Lung (tissue), 12 donors: Measurements from ENCODE around the gene CTPS2. TPM values are rescaled to one million over a fixed set of nuclear protein-coding genes. Genes with fewer than 3 reads are reported as not detected.

Source experiments
- ATAC-seq: fragments of 200-7000 bp; cut with Tn5 transposase; one replicate; pipeline ENCODE4 v1.9.1; 2020; ENCODE audit warnings: moderate number of reproducible peaks; ENCODE audit not compliant: insufficient read depth, low FRiP score
- DNase-seq, 3 donors: peaks; one replicate each; pipeline ENCODE4 v3.0.0-alpha.2; 2013 to 2017
- H3K27ac ChIP-seq, 2 donors: one replicate each; pipeline ENCODE4 v1.5.1; 2013; ENCODE audit warnings: mild to moderate bottlenecking in 2 of 2, moderate library complexity in 2 of 2, control low read depth in 1 of 2, inconsistent platforms in 1 of 2, low read depth in 1 of 2, low read length in 1 of 2
- H3K27me3 ChIP-seq, 3 donors: one replicate each; pipeline ENCODE4 v1.5.1; 2013; ENCODE audit warnings: low read length in 2 of 3; ENCODE audit not compliant: control insufficient read depth in 3 of 3, insufficient read depth in 3 of 3
- H3K36me3 ChIP-seq, 4 donors: one replicate each; pipeline ENCODE4 v1.5.1; 2013; ENCODE audit warnings: low read length in 4 of 4, mild to moderate bottlenecking in 1 of 4, moderate library complexity in 1 of 4; ENCODE audit not compliant: control insufficient read depth in 4 of 4, insufficient read depth in 4 of 4
- H3K4me1 ChIP-seq, 5 donors: one replicate each; pipeline ENCODE4 v1.5.1; 2013; ENCODE audit warnings: low read length in 5 of 5, mild to moderate bottlenecking in 2 of 5, moderate library complexity in 1 of 5; ENCODE audit not compliant: control insufficient read depth in 5 of 5, insufficient read depth in 5 of 5
- H3K4me3 ChIP-seq: one replicate; pipeline ENCODE4 v1.5.1; 2013; ENCODE audit warnings: mild to moderate bottlenecking, control low read depth, moderate library complexity
- H3K9ac ChIP-seq, 2 donors: one replicate each; pipeline ENCODE4 v1.5.1; 2013; ENCODE audit warnings: low read length in 2 of 2, control low read depth in 1 of 2; ENCODE audit not compliant: insufficient read depth in 1 of 2
- H3K9me3 ChIP-seq, 4 donors: one replicate each; pipeline ENCODE4 v1.5.1; 2013; ENCODE audit warnings: low read length in 3 of 4, mild to moderate bottlenecking in 1 of 4, moderate library complexity in 1 of 4; ENCODE audit not compliant: control insufficient read depth in 4 of 4, insufficient read depth in 3 of 4
- WGBS, 2 donors: extraction: QIAGEN DNeasy Blood & Tissue Kit; methylation state at CpG; one replicate each; pipeline ENCODE4 v1.1.7; 2013; 5-methylcytosine and 5-hydroxymethylcytosine counted together
- polyA plus RNA-seq, 2 donors: library from polyadenylated mRNA; stranded (reverse); fragments of 200-250 nt; gene quantifications; one replicate each; pipeline ENCODE4 v1.2.1, GENCODE V29; 2013
- total RNA-seq, 2 donors: library from RNA; depleted of rRNA in 1 of 2; stranded (reverse); fragments of >200 nt in 1 of 2; gene quantifications; one replicate each; pipeline ENCODE4 v1.2.1, GENCODE V29; 2014 to 2021
- TF ChIP-seq, protein P1 (sequence below): IDR thresholded peaks from 2 replicates; pipeline ENCODE4 v1.5.1; 2012; ENCODE audit warnings: mild to moderate bottlenecking; ENCODE audit errors: control extremely low read depth, extremely low read depth
- donor health status: control.
- donor health status: control.
- donor health status: Bipolar disorder and iron deficiency.
- donor health status: healthy.
- donor health status: DM: yes; HTN: yes; CAD: no.

CTPS2 gene
- total and polyA plus RNA-seq, 4 donors: 4.2 to 36.8 (median 9.9) TPM

GRCh38 chrX:16714504-16714903 lies 2.0 kb upstream of the CTPS2 start:
- TF ChIP-seq, protein P1, sequence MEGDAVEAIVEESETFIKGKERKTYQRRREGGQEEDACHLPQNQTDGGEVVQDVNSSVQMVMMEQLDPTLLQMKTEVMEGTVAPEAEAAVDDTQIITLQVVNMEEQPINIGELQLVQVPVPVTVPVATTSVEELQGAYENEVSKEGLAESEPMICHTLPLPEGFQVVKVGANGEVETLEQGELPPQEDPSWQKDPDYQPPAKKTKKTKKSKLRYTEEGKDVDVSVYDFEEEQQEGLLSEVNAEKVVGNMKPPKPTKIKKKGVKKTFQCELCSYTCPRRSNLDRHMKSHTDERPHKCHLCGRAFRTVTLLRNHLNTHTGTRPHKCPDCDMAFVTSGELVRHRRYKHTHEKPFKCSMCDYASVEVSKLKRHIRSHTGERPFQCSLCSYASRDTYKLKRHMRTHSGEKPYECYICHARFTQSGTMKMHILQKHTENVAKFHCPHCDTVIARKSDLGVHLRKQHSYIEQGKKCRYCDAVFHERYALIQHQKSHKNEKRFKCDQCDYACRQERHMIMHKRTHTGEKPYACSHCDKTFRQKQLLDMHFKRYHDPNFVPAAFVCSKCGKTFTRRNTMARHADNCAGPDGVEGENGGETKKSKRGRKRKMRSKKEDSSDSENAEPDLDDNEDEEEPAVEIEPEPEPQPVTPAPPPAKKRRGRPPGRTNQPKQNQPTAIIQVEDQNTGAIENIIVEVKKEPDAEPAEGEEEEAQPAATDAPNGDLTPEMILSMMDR: no peak
- H3K27me3 ChIP-seq: peaks cover 0 to 34% (median 27%) of the 10 kb centered on the region in 3 donors
- H3K4me3 ChIP-seq: no peak overlapping the region
- H3K9ac ChIP-seq: no peak overlapping the region
- H3K27ac ChIP-seq: no peak overlapping the region
- DNase-seq (no peak), ATAC-seq (no peak)
- H3K4me1 ChIP-seq: peaks cover 0 to 3% (median 0%) of the 10 kb centered on the region in 5 donors
- WGBS, 2 donors: 82 to 95% methylated on average over 8 of the region's 8 CpGs
- no peaks in the 10 kb centered on the region for H3K9me3 ChIP-seq
- H3K36me3 ChIP-seq: no peaks in the 10 kb centered on the region

DNA sequence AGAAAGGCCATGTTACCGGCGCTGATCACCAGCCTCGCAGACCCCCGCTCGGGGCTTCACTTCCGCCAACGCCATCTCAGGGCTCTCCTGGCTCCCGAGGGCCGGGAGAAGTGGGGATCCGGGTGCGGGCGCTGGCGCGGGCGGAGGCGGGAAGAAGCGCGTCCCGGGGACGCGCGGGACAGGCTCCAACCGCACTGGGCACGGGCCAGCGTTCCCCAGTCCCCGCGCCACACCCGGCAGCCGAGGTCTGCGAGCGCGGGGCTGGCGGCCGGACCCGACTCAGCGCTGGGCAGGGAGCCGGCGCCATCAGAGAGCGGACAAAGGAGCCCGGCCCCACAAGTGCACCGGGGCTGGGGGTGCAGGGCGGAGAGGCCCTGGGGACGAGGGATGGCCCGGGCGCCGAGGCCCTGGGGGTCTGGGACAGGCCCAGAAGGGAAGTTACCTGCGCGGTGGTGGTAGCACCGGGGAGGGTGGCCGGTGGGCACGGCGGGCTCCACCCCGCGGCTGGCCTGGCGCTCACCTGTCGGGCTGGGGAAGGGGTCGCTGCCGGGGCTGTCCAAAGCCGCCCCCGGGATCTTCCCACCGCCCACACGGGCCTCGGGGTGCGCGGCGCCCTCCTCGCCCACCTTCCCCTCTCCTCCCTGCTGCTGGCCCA lies 449 bp downstream of the CTPS2 start:
- H3K27ac ChIP-seq: peak overlapping the region; percentile 82 to 92
- no peaks in the 10 kb centered on the region for H3K36me3 ChIP-seq
- 1 to 2% methylated on average over 11 to 64 of the region's 67 CpGs for WGBS, 2 donors
- peak overlapping the region; percentile 56 to 65 for H3K9ac ChIP-seq
- peak; percentile 21 to 31 (median 22) for DNase-seq
- H3K27me3 ChIP-seq: peaks cover 0 to 38% (median 30%) of the 10 kb centered on the region in 3 donors
- TF ChIP-seq, protein P1: no peak
- peak overlapping the region; percentile 73 for H3K4me3 ChIP-seq
- ATAC-seq: peak; percentile 20
- peaks cover 0 to 3% (median 0%) of the 10 kb centered on the region in 5 donors for H3K4me1 ChIP-seq
- H3K9me3 ChIP-seq: no peaks in the 10 kb centered on the region

GRCh38 chrX:16711219-16711811 lies 1.2 kb downstream of the CTPS2 start:
- DNase-seq: peak in 2 of 3 donors; percentile 13 to 14
- H3K27ac ChIP-seq: peak overlapping the region; percentile 82 to 92

More at GRCh38 chrX:16711219-16711811, 1.2 kb downstream of the CTPS2 start:
- no peak for ATAC-seq
- Histone ChIP-seq H3K9me3 (no peaks in the 10 kb centered on the region), H3K27me3 (peaks cover 0 to 38% (median 31%) of the 10 kb centered on the region in 3 donors), H3K4me1 (peaks cover 0 to 3% (median 0%) of the 10 kb centered on the region in 5 donors), H3K4me3 (peak overlapping the region; percentile 73), H3K36me3 (no peaks in the 10 kb centered on the region), H3K9ac (peak overlapping the region; percentile 53 to 56)
- WGBS, 2 donors: 35 to 48% methylated on average over 9 of the region's 9 CpGs
- TF ChIP-seq, protein P1: no peak
